Right lobe of liver (tissue), 6 donors: ENCODE data around the gene PRR5L. TPM values are rescaled to one million over a fixed set of nuclear protein-coding genes. Genes with fewer than 3 reads are reported as not detected.

ENCODE experiments used
- ATAC-seq, 4 donors: fragments of 200-7000 bp; cut with Tn5 transposase; one replicate each; pipeline ENCODE4 v1.9.1; 2020; ENCODE audit warnings: mild to moderate bottlenecking in 4 of 4, moderate library complexity in 4 of 4
- DNase-seq, 3 donors: peaks; one replicate each; pipeline ENCODE4 v3.0.0-alpha.2; 2020
- H3K27ac ChIP-seq, 3 donors: fragments of 200-600 bp; one replicate each; pipeline ENCODE4 v1.8.0; 2022
- H3K27me3 ChIP-seq, 2 donors: fragments of 200-600 bp; one replicate each; pipeline ENCODE4 v1.8.0; 2022
- H3K36me3 ChIP-seq, 4 donors: fragments of 200-600 bp; sonication (generic) in 1 of 4; one replicate each; pipeline versions ENCODE4 v1.5.1 to v1.8.0; 2017 to 2022; ENCODE audit warnings: control low read depth in 1 of 4
- H3K4me1 ChIP-seq, 4 donors: fragments of 200-600 bp; sonication (generic) in 1 of 4; one replicate each; pipeline versions ENCODE4 v1.5.1 to v1.8.0; 2017 to 2022; ENCODE audit warnings: control low read depth in 1 of 4
- H3K4me3 ChIP-seq, 3 donors: fragments of 200-600 bp; one replicate each; pipeline ENCODE4 v1.8.0; 2022
- H3K9me3 ChIP-seq, 4 donors: fragments of 200-600 bp; sonication (generic) in 1 of 4; one replicate each; pipeline versions ENCODE4 v1.5.1 to v1.8.0; 2017 to 2022; ENCODE audit warnings: control low read depth in 1 of 4
- CTCF ChIP-seq, 4 donors: fragments of 200-600 bp in 3 of 4; fragments of 450-650 bp in 1 of 4; IDR thresholded peaks; one replicate each; pipeline versions ENCODE4 v1.5.1 to v1.8.0; 2016 to 2022; ENCODE audit warnings: antibody characterized with exemption in 4 of 4, mild to moderate bottlenecking in 2 of 4
- POLR2A ChIP-seq: fragments of 450-650 bp; IDR thresholded peaks from one replicate; pipeline ENCODE4 v1.6.1; 2017; ENCODE audit warnings: antibody characterized with exemption, mild to moderate bottlenecking
- WGBS: methylation state at CpG from one replicate; pipeline ENCODE4 v1.1.6; 2018; ENCODE audit warnings: low coverage, low lambda C conversion rate; ENCODE audit not compliant: insufficient coverage; ENCODE audit errors: missing lambda C conversion rate; 5-methylcytosine and 5-hydroxymethylcytosine counted together
- intact Hi-C, 2 donors: fragments of 100-400 bp; cut with DNase I; formaldehyde crosslinking; loops; one replicate each; pipeline versions ENCODE4 v1.11.2 to v1.14.1; 2022
- total RNA-seq, 6 experiments: library from RNA; depleted of rRNA in 2 of 6; stranded (reverse); fragments of >200 nt in 2 of 6; fragmentation: NEBNext Ultra II Directional in 3 of 6; extraction: Animal tissue kit (Norgen Biotek cat#: 25700) in 3 of 6; gene quantifications; one replicate each; pipeline versions ENCODE4 v1.1.0 to v1.2.4, GENCODE V29; 2016 to 2023
- donor health status: DM: no; HTN: yes; CAD: no.
- donor health status: DM: no; HTN: no; CAD: no.
- donor health status: DM: no; HTN: no; CAD: no.
- donor health status: DM: no; HTN: yes; CAD: no.
- donor health status: DM: no; HTN: yes; CAD: no.

Gene PRR5L
- total RNA-seq, 6 experiments from 2014 or later, result 2.2 to 4.5 (median 2.3) TPM

- Histone ChIP-seq H3K9me3 (no peaks in the 10 kb centered on the region), H3K27ac (no peak overlapping the region), H3K4me1 (no peaks in the 10 kb centered on the region), H3K4me3 (no peak overlapping the region), H3K27me3 (no peaks in the 10 kb centered on the region), H3K36me3 (no peaks in the 10 kb centered on the region)
- WGBS, result 80% methylated on average over 1 of the region's 1 CpG
- DNase-seq, result no peak
- intact Hi-C loops, result no loop called here
- TF ChIP-seq CTCF (IDR thresholded peaks at IDR 0.05) (no peak), POLR2A (no peak)
- ATAC-seq, result no peak
These were observed 171.8 kb downstream of the PRR5L start for GRCh38 chr11:36467916-36468315.

- H3K4me1 ChIP-seq, result no peaks in the 10 kb centered on the region
- DNase-seq (no peak), ATAC-seq (no peak)
- intact Hi-C loops, result no loop called here
- no peak overlapping the region for H3K4me3 ChIP-seq
- H3K27ac ChIP-seq, result no peak overlapping the region
- H3K36me3 ChIP-seq, result no peaks in the 10 kb centered on the region
- TF ChIP-seq CTCF (IDR thresholded peaks at IDR 0.05) (no peak), POLR2A (no peak)
- 42% methylated on average over 2 of the region's 2 CpGs for WGBS
- H3K9me3 ChIP-seq, result no peaks in the 10 kb centered on the region
- no peaks in the 10 kb centered on the region for H3K27me3 ChIP-seq
These were observed 173.0 kb downstream of the PRR5L start for GRCh38 chr11:36469063-36469462.

GRCh38 chr11:36469881-36470802, 174.1 kb downstream of the PRR5L start:
- no peaks in the 10 kb centered on the region for H3K27me3 ChIP-seq
- H3K4me3 ChIP-seq, result no peak overlapping the region
- DNase-seq (no peak), ATAC-seq (no peak)
- intact Hi-C loops, result no loop called here
- TF ChIP-seq CTCF (IDR thresholded peaks at IDR 0.05) (no peak), POLR2A (no peak)
- no peaks in the 10 kb centered on the region for H3K9me3 ChIP-seq
- 60% methylated on average over 5 of the region's 5 CpGs for WGBS
- no peaks in the 10 kb centered on the region for H3K4me1 ChIP-seq
- H3K27ac ChIP-seq, result no peak overlapping the region
- no peaks in the 10 kb centered on the region for H3K36me3 ChIP-seq

- H3K4me1 ChIP-seq, result no peaks in the 10 kb centered on the region
- no peak for ATAC-seq
- intact Hi-C loops, result no loop called here
- H3K27me3 ChIP-seq, result no peaks in the 10 kb centered on the region
- H3K4me3 ChIP-seq, result no peak overlapping the region
- H3K36me3 ChIP-seq, result no peaks in the 10 kb centered on the region
- 71% methylated on average over 1 of the region's 1 CpG for WGBS
- H3K27ac ChIP-seq, result no peak overlapping the region
- H3K9me3 ChIP-seq, result no peaks in the 10 kb centered on the region
- no peak for TF ChIP-seq POLR2A
- TF ChIP-seq CTCF (IDR thresholded peaks at IDR 0.05), result no peak
- no peak for DNase-seq
These were observed 175.5 kb downstream of the PRR5L start for GRCh38 chr11:36471577-36471976.
